IMR-90 (cell line): ENCODE results near the gene ADAMTS6. TPM values are rescaled to one million over a fixed set of nuclear protein-coding genes. Genes with fewer than 3 reads are reported as not detected.

Source experiments
- ATAC-seq: fragments of 200-7000 bp; cut with Tn5 transposase; 2 replicates; pipeline ENCODE4 v1.9.1; 2020; ENCODE audit warnings: low read depth, mild to moderate bottlenecking, moderate library complexity
- BruUV-seq: library from RNA; stranded (reverse); fragments of 400-500 nt; replicated peaks from 2 replicates; lab custom pipeline; 2021; lab: Mats Ljungman, UMichigan
- CTCF ChIA-PET: fragments of 300-600 bp; formaldehyde crosslinking; extraction: SDS; loops from one replicate; lab custom pipeline; 2021; ENCODE audit warnings: antibody characterized with exemption; lab: Yijun Ruan, JAX
- POLR2A ChIA-PET: fragments of 300-600 bp; sonication (Branson Sonifier 250); formaldehyde crosslinking; loops from one replicate; lab custom pipeline; 2022; ENCODE audit warnings: antibody characterized with exemption; ENCODE audit not compliant: unreplicated experiment; lab: Charles Lee
- DNase-seq: peaks from one replicate; pipeline ENCODE4 v3.0.0; 2013
- H2AFZ ChIP-seq: replicated peaks from 2 replicates; pipeline ENCODE3; 2013; ENCODE audit warnings: low read length, mild to moderate bottlenecking; ENCODE audit not compliant: poor library complexity
- H2AK5ac ChIP-seq: 2 replicates; pipeline ENCODE4 v1.6.1; 2013; ENCODE audit warnings: low read depth, low read length, inconsistent platforms
- H2AK9ac ChIP-seq: replicated peaks from 2 replicates; pipeline ENCODE3; 2013; ENCODE audit warnings: mild to moderate bottlenecking, low read depth, low read length, moderate library complexity; ENCODE audit not compliant: poor library complexity
- H2BK120ac ChIP-seq: 2 replicates; pipeline ENCODE4 v1.6.1; 2013; ENCODE audit warnings: low read depth, low read length, inconsistent platforms
- H2BK15ac ChIP-seq: 3 replicates; pipeline ENCODE4 v1.6.1; 2013; ENCODE audit warnings: low read depth, low read length, inconsistent platforms
- H2BK20ac ChIP-seq: 2 replicates; pipeline ENCODE4 v1.6.1; 2013; ENCODE audit warnings: low read depth, mild to moderate bottlenecking, inconsistent platforms, low read length, moderate library complexity
- H2BK5ac ChIP-seq: 2 replicates; pipeline ENCODE4 v1.6.1; 2013; ENCODE audit warnings: mild to moderate bottlenecking, low read depth, low read length, inconsistent platforms; ENCODE audit not compliant: poor library complexity, severe bottlenecking
- H3K14ac ChIP-seq: replicated peaks from 2 replicates; pipeline ENCODE4 v1.6.1; 2013; ENCODE audit warnings: low read depth, low read length, inconsistent platforms
- H3K18ac ChIP-seq: 2 replicates; pipeline ENCODE4 v1.6.1; 2013; ENCODE audit warnings: low read depth, low read length, control low read depth
- H3K23ac ChIP-seq: 2 replicates; pipeline ENCODE4 v1.6.1; 2013; ENCODE audit warnings: low read depth, low read length, inconsistent platforms
- H3K27ac ChIP-seq: 2 replicates; pipeline ENCODE4 v1.5.1; 2013; ENCODE audit warnings: mild to moderate bottlenecking, control low read depth, low read length; ENCODE audit not compliant: insufficient read depth
- H3K27me3 ChIP-seq: 2 replicates; pipeline ENCODE4 v1.6.1; 2013; ENCODE audit warnings: low read length; ENCODE audit not compliant: control insufficient read depth, insufficient read depth
- H3K36me3 ChIP-seq: 2 replicates; pipeline ENCODE4 v1.6.1; 2013; ENCODE audit warnings: low read length, mixed read lengths; ENCODE audit not compliant: control insufficient read depth, insufficient read depth
- H3K4ac ChIP-seq: 2 replicates; pipeline ENCODE4 v1.6.1; 2013; ENCODE audit warnings: low read depth, low read length, inconsistent platforms
- H3K4me1 ChIP-seq: 2 replicates; pipeline ENCODE4 v1.6.1; 2013; ENCODE audit warnings: low read length, mixed read lengths; ENCODE audit not compliant: control insufficient read depth, insufficient read depth
- H3K4me2 ChIP-seq: 2 replicates; pipeline ENCODE4 v1.6.1; 2013; ENCODE audit warnings: low read depth, mild to moderate bottlenecking, control low read depth, low read length, moderate library complexity
- H3K4me3 ChIP-seq: 2 replicates; pipeline ENCODE4 v1.5.1; 2013; ENCODE audit warnings: low read depth, mild to moderate bottlenecking, control low read depth, low read length, moderate library complexity; ENCODE audit not compliant: insufficient read depth
- H3K56ac ChIP-seq: 2 replicates; pipeline ENCODE4 v1.6.1; 2013; ENCODE audit warnings: low read length, inconsistent platforms; ENCODE audit not compliant: insufficient read depth; ENCODE audit errors: extremely low read depth
- H3K79me1 ChIP-seq, 2 experiments: 2 replicates each; pipeline ENCODE4 v1.6.1; 2013; ENCODE audit warnings: low read length in 2 of 2, inconsistent platforms in 1 of 2, low read depth in 1 of 2
- H3K9ac ChIP-seq: 2 replicates; pipeline ENCODE4 v1.6.1; 2013; ENCODE audit warnings: low read depth, low read length, control low read depth
- H3K9me1 ChIP-seq: 2 replicates; pipeline ENCODE4 v1.6.1; 2013; ENCODE audit warnings: low read length, inconsistent platforms; ENCODE audit not compliant: insufficient read depth
- H3K9me3 ChIP-seq: 2 replicates; pipeline ENCODE4 v1.6.1; 2013; ENCODE audit warnings: low read length; ENCODE audit not compliant: control insufficient read depth, insufficient read depth
- H4K20me1 ChIP-seq: 2 replicates; pipeline ENCODE4 v1.6.1; 2013; ENCODE audit warnings: low read length, inconsistent platforms; ENCODE audit not compliant: insufficient read depth
- H4K5ac ChIP-seq: 2 replicates; pipeline ENCODE4 v1.6.1; 2013; ENCODE audit warnings: mild to moderate bottlenecking, low read depth, low read length, control low read depth
- H4K8ac ChIP-seq, 2 experiments: 2 replicates each; pipeline ENCODE4 v1.6.1; 2013; ENCODE audit warnings: low read depth in 2 of 2, low read length in 2 of 2, control low read depth in 1 of 2, inconsistent platforms in 1 of 2
- H4K91ac ChIP-seq: 2 replicates; pipeline ENCODE4 v1.6.1; 2013; ENCODE audit warnings: low read depth, low read length, inconsistent platforms; ENCODE audit not compliant: insufficient read depth
- FOS ChIP-seq: fragments of 150-350 bp; IDR thresholded peaks from 2 replicates; pipeline ENCODE4 v1.6.1; 2016; ENCODE audit warnings: low read depth, low read length
- MAFK ChIP-seq: IDR thresholded peaks from 2 replicates; pipeline ENCODE4 v1.6.1; 2012; ENCODE audit warnings: low read depth, low read length, improper control_type of control experiment
- MXI1 ChIP-seq: IDR thresholded peaks from 2 replicates; pipeline ENCODE4 v1.6.1; 2012; ENCODE audit warnings: low read depth, mild to moderate bottlenecking, low read length, moderate library complexity, borderline replicate concordance
- RAD21 ChIP-seq: IDR thresholded peaks from 2 replicates; pipeline ENCODE4 v1.6.1; 2012; ENCODE audit warnings: low read length, improper control_type of control experiment
- RCOR1 ChIP-seq: IDR thresholded peaks from 2 replicates; pipeline ENCODE4 v1.6.1; 2012; ENCODE audit warnings: mild to moderate bottlenecking, low read length, improper control_type of control experiment; ENCODE audit not compliant: insufficient replicate concordance
- RFX5 ChIP-seq: IDR thresholded peaks from 2 replicates; pipeline ENCODE4 v1.8.0; 2012; ENCODE audit warnings: low read depth, mild to moderate bottlenecking, low read length, moderate library complexity
- WGBS, 2 experiments: methylation state at CpG; one replicate each; pipeline versions ENCODE4 v1.1.5 to v1.1.7; 2013; ENCODE audit warnings: missing lambda C conversion rate in 2 of 2; ENCODE audit not compliant: insufficient read length in 1 of 2; ENCODE audit errors: extremely low coverage in 2 of 2; 5-methylcytosine and 5-hydroxymethylcytosine counted together
- dilution Hi-C: fragments of 300-500 bp; cut with HindIII; formaldehyde crosslinking; loops from one replicate; pipeline ENCODE4 v1.14.3; 2018; ENCODE audit warnings: low sequenced_read_pairs; ENCODE audit not compliant: unreplicated experiment
- in situ Hi-C: fragments of 300-500 bp; cut with MboI; formaldehyde crosslinking; loops from 3 replicates; pipeline ENCODE4 v1.14.3; 2019; ENCODE audit warnings: low sequenced_read_pairs, inconsistent platforms, mixed read lengths
- intact Hi-C: fragments of 100-400 bp; cut with micrococcal nuclease; formaldehyde crosslinking; loops from 2 replicates; pipeline ENCODE4 v1.10.0; 2022
- polyA plus RNA-seq, 3 experiments: library from polyadenylated mRNA; depleted of rRNA; stranded (reverse); fragments of >200 nt; gene quantifications; 2 replicates each; pipeline ENCODE4 v1.2.3, GENCODE V29; 2012; ENCODE audit warnings: low replicate concordance in 1 of 3
- total RNA-seq: library from RNA; depleted of rRNA; stranded (reverse); fragments of >200 nt; gene quantifications from 2 replicates; pipeline ENCODE4 v1.2.3, GENCODE V29; 2012
- TF ChIP-seq, protein P1 (sequence below): fragments of 150-350 bp; IDR thresholded peaks from 2 replicates; pipeline ENCODE4 v1.6.1; 2016; ENCODE audit warnings: low read depth, mild to moderate bottlenecking, low read length, moderate library complexity, borderline replicate concordance
- TF ChIP-seq, protein P2 (sequence below): conservative IDR thresholded peaks from 2 replicates; pipeline ENCODE4 v1.5.1; 2012; ENCODE audit warnings: mild to moderate bottlenecking, low read depth, low read length, improper control_type of control experiment

ADAMTS6 gene
- total and polyA plus RNA-seq, 2 of the 4 experiments (the other 2 are of a cell fraction), result 23.9 to 173 TPM

DNA sequence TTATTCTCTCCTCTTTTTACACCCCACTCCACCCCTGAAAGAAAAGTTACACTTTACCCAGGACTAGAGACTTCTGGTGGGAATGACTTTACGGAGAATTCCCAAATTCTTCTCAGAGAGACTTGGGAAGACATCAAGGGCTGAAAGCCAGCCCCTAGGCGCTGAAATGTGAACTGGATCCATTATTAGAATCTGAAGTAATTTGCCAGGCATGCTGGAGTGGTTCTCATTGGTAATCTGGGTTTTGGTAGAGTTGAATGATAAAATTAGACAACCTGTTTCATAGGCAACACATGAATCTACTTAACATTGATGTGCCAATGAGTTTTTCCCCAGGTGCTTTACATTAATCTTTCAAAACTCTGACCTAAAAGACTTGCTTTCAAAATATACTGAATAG lies 324.8 kb downstream of the ADAMTS6 start (continued):
- no peak for TF ChIP-seq RCOR1

DNA sequence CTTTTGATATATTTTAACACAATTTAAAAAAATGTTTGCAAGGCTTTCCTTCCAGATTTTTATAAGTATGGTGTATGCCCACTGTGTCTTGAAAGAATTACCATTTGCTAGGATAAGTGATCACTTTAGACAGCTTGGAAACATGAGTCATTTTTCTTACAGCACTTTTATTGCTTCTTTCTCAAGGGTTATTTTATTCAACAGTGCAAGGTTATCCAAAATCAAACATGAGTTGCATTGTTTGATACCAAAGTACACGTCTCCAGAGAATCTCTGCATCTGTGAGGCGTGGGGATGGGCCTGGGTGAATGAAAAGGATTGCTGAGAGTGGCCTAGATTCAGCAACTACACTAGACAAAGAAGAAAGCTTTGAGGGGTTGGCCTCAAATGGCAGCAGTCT lies 329.6 kb downstream of the ADAMTS6 start:
- Histone ChIP-seq H3K23ac (peak overlapping the region; percentile 59; the same call in 1 of the 2 replicates), H3K79me1 (peaks cover 5 to 18% of the 10 kb centered on the region in 2 experiments; a peak in 3 of 4 replicates)

More for the DNA sequence above, 329.6 kb downstream of the ADAMTS6 start:
- dilution Hi-C loops, result no loop called here
- Histone ChIP-seq H3K36me3 (peaks cover 2% of the 10 kb centered on the region; the same call in 1 of the 2 replicates), H2BK120ac (no peak overlapping the region), H4K91ac (peak overlapping the region; percentile 27; the same call in 1 of the 2 replicates), H4K20me1 (no peaks in the 10 kb centered on the region), H2BK5ac (peak overlapping the region; percentile 80), H3K4me2 (no peak overlapping the region), H3K27me3 (no peaks in the 10 kb centered on the region), H2AFZ (no peak overlapping the region), H3K4me1 (peaks cover 9% of the 10 kb centered on the region), H3K4me3 (no peak overlapping the region), H3K9me1 (no peaks in the 10 kb centered on the region), H3K9ac (no peak overlapping the region), H2BK15ac (no peak overlapping the region), H2AK5ac (no peak overlapping the region), H3K14ac (no peak overlapping the region), H4K5ac (no peak overlapping the region), H3K4ac (no peak overlapping the region; the same call in 1 of the 2 replicates), H3K56ac (no peak overlapping the region), H3K18ac (peak overlapping the region; percentile 48; the same call in 1 of the 2 replicates), H2AK9ac (no peak overlapping the region), H2BK20ac (no peak overlapping the region), H3K27ac (no peak overlapping the region), H4K8ac (peak overlapping the region in 1 of 2 experiments; percentile 81; a peak in 1 of 4 replicates), H3K9me3 (no peaks in the 10 kb centered on the region)
- ATAC-seq, result peak; percentile 51
- in situ Hi-C loops, result no loop called here
- intact Hi-C loops, result no loop called here
- no TSS peak for BruUV-seq
- WGBS, 2 experiments, result 60% methylated on average over 1 of the region's 2 CpGs; no CpG with 5 or more reads in 1 of the 2 experiments
- TF ChIP-seq RAD21 (no peak), RFX5 (no peak), RCOR1 (no peak), MXI1 (no peak), FOS (no peak), MAFK (no peak)
- TF ChIP-seq, protein P1, sequence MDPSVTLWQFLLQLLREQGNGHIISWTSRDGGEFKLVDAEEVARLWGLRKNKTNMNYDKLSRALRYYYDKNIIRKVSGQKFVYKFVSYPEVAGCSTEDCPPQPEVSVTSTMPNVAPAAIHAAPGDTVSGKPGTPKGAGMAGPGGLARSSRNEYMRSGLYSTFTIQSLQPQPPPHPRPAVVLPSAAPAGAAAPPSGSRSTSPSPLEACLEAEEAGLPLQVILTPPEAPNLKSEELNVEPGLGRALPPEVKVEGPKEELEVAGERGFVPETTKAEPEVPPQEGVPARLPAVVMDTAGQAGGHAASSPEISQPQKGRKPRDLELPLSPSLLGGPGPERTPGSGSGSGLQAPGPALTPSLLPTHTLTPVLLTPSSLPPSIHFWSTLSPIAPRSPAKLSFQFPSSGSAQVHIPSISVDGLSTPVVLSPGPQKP, result no peak
- TF ChIP-seq, protein P2, sequence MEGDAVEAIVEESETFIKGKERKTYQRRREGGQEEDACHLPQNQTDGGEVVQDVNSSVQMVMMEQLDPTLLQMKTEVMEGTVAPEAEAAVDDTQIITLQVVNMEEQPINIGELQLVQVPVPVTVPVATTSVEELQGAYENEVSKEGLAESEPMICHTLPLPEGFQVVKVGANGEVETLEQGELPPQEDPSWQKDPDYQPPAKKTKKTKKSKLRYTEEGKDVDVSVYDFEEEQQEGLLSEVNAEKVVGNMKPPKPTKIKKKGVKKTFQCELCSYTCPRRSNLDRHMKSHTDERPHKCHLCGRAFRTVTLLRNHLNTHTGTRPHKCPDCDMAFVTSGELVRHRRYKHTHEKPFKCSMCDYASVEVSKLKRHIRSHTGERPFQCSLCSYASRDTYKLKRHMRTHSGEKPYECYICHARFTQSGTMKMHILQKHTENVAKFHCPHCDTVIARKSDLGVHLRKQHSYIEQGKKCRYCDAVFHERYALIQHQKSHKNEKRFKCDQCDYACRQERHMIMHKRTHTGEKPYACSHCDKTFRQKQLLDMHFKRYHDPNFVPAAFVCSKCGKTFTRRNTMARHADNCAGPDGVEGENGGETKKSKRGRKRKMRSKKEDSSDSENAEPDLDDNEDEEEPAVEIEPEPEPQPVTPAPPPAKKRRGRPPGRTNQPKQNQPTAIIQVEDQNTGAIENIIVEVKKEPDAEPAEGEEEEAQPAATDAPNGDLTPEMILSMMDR, result no peak
- ChIA-PET POLR2A (no interaction called here), CTCF (no interaction called here)
- DNase-seq, result peak; percentile 51
